SK-MEL-5 (cell line): ENCODE measurements around the gene DTL. TPM values are rescaled to one million over a fixed set of nuclear protein-coding genes. Genes with fewer than 3 reads are reported as not detected.
"Not testable (repeated sequence)": the region's sequence is repeated elsewhere in the genome, so short reads cannot be mapped to it uniquely, and the experiment has no call there.

ENCODE experiments used
- DNase-seq: peaks from one replicate; pipeline ENCODE4 v3.0.0-alpha.2; 2016; ENCODE audit warnings: low read depth, low spot score
- in situ Hi-C: cut with HindIII; loops from 2 replicates; pipeline ENCODE4 v1.10.0; 2016; ENCODE audit warnings: low sequenced_read_pairs, high pct_unique_total_duplicates, low pct_unique_long_range_greater_than_20kb
- polyA plus RNA-seq, 2 experiments: library from polyadenylated mRNA; depleted of rRNA; stranded (reverse); fragments of >200 nt; gene quantifications; 2 replicates each; pipeline ENCODE4 v1.2.3, GENCODE V29; 2015
- total RNA-seq: library from RNA; depleted of rRNA; stranded (reverse); fragments of >200 nt; shearing (Covaris generic); gene quantifications from 2 replicates; pipeline ENCODE4 v1.2.3, GENCODE V29; 2014; rRNA removed

Gene DTL
- total RNA-seq = 25.6 and 36.5 TPM in 2 replicates
- 20.5 and 27.9 TPM in 2 replicates for polyA plus RNA-seq (2015; cell fraction: cytosol; rRNA removed)
- polyA plus RNA-seq (2015; cell fraction: nucleus; rRNA removed) = 25.2 and 26.2 TPM in 2 replicates

GRCh38 chr1:212035123-212035834, at the start of gene DTL, which contains the start of gene INTS7:
Gene DTL, plus strand, starts transcription at chr1:212035748. Its CDS starts 143 bp downstream, at chr1:212035891.
Gene INTS7, minus strand, starts transcription at chr1:212035557. Its CDS starts 120 bp downstream, at chr1:212035437.
- in situ Hi-C loops = no loop called here
- DNase-seq = peak; percentile 99

GRCh38 chr1:211986628-211987254, 48.8 kb upstream of the DTL start:
- in situ Hi-C loops = no loop called here
- no peak for DNase-seq

- no peak for DNase-seq
- in situ Hi-C loops = no loop called here
Observed at GRCh38 chr1:211991695-211992094, 43.9 kb upstream of the DTL start.

DNA sequence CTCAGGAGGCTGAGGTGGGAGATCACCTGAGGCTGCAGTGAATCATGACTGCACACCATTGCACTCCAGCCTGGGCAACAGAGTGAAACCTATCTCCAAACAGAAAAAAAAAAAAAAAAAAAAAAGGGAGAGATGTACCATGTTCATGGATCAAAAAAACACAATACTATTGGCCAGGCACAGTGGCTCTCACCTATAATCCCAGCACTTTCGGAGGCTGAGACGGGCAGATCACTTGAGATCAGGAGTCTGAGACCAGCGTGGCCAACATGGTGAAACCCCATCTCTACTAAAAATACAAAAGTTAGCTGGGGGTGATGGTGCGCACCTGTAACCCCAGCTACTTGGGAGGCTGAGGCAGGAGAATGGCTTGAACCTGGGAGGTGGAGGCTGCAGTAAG, 38.1 kb upstream of the DTL start:
- in situ Hi-C loops, DNase-seq: not testable (repeated sequence)

- no peak for DNase-seq
- in situ Hi-C loops = no loop called here
Observed at GRCh38 chr1:212002536-212002935, 33.0 kb upstream of the DTL start.

DNA sequence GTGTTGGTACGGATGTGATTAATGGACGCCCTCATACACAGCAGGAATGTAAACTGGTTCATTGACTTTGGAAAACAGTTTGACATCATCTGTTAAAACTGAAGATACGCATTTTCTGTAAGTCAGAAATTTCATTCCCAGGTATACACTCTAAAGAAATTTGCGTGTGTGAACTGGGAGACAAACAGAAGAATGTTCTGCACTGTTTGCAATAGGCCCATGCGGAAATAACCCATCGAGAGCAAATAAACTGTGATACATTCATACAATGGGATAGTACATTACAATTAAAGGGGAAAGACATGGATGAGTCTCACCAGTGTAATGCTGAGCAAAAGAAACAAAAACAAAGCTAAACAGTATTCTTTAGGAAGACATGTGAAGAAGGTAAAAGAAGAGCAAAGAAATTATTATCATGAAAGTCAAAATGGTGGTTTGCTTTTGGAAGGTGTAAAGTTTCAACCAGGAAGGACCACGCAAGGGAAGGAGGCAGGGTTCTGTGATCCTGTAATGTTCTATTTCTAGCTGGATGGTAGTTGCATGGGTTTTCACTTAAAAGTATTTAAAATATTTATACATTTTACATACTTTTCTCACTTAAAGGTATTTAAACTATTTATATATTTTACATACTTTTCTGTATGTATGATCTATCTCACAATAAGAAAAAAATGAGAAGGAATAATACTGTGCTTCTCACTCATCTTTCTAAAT, 30.5 kb upstream of the DTL start:
- in situ Hi-C loops = no loop called here
- no peak for DNase-seq

DNA sequence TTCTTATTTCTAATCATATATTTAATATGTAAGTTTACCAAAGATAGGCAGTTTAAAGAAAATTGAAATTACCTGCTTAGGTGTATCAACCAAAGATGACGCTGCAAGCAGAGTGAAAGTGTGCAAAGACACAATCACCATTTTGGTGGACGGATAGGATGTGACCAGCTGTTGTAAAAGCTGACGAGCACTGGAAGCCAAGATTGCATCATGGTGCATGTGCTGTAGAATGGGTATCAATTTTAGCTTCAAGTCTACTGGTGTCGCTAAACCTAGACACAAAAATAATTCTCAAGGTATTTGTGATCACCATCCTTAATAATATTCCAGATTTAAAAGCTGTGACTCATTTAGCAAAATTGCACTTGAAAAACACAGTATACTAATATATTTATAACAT, 28.4 kb upstream of the DTL start:
- in situ Hi-C loops = no loop called here
- DNase-seq = no peak

DNA sequence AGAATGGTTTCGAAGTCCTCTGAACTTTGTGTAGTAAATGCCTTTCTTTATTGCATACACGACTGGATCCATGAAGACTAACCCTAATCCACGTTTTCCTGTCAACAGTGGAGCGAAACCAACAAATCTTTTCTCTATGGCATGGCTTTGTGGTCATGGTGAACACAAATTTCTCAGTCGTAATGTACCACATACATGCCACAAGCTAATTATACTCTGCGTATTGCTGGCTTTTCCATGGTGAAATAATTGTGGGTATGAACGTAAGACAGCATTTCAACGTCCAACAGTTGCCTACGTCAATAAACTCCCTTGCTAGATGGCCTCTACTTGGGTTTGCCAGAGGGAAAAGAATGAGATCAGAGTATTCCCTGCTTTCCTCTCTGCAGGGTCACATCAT, 27.7 kb upstream of the DTL start:
- in situ Hi-C loops = no loop called here

DNA sequence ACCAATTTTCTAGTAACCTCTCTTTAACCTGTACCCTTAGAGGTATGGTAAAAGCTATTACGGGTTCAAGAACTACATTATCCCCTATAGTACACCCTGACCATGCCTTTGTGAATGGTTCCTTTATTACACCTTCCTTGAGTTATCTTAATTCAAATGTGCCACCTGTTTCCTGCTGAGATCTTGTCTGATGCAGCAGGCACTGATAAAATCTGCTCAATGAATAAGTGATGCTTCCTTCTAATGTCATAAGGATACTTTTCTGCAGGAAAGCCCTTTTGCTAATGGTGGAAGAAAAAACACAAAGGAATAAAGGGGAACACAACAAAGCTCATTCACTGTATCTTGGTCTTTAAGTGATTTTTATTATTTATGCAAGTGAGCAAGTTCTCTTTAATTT, 26.0 kb upstream of the DTL start:
- no peak for DNase-seq
- in situ Hi-C loops = no loop called here

More for the DNA sequence above, 27.7 kb upstream of the DTL start:
- DNase-seq = no peak

DNA sequence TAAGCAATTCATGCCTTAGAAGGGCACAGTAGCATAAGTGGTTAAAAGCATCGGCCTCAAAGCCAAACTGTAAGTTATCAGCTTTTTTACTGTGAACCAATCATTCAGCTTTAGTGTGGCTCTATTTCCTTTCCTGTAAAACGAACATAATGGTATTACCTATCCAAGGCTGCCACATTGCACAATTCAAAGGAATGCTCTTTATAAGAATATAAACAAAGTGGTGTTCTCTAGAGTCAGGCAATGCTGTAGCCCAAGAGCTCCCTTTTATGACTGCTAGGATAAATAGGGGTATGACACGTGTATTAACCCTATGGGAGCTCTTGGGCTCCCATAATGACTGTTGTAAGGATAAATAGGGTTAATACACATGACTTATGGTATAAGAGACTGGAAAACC, 25.5 kb upstream of the DTL start:
- no peak for DNase-seq
- in situ Hi-C loops = no loop called here

- peak; percentile 82 for DNase-seq
- in situ Hi-C loops = no loop called here
Observed at GRCh38 chr1:212012034-212012740, 23.4 kb upstream of the DTL start.

GRCh38 chr1:212013672-212014071, 21.9 kb upstream of the DTL start:
- DNase-seq = no peak
- in situ Hi-C loops = no loop called here

DNA sequence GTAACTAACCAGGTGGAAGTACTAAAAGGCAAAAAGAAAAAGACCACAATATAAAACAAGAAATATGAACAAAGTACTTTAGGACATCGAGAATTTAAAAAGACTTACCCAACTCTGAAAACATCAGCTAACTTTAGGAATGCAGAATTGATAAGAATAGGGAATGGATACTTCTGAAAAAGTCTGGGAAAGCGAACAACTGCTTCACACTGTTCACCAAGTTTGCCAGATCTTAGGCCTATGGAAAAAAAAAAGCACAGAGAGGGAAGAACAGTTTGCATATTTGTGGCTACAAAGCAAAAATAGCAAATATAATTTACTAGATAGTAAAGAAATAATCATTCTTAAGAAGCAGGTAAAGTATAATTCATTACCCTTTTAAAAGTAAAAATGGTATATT, 14.6 kb upstream of the DTL start:
- no peak for DNase-seq
- in situ Hi-C loops = no loop called here

DNA sequence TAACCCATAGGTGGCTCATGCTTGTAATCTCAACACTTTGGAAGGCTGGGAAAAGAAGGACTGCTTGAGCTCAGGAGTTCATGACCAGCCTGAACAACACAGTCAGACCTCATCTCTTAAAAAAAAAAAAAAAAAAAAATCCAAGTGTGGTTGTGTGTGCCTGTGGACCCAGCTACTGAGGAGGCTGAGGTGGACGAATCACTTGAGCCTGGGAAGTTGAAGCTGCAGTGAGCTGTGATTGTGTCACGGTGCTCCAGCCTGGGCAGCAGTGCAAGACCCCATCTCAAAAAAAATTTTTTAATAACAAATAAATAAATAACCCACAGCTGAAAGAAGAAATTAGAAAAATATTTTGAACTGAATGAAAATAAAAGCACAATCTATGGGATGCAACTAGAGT, 14.0 kb upstream of the DTL start:
- DNase-seq = no peak
- in situ Hi-C loops = no loop called here

- in situ Hi-C loops, DNase-seq: not testable (repeated sequence)
Observed at GRCh38 chr1:212022908-212023307, 12.6 kb upstream of the DTL start.

DNA sequence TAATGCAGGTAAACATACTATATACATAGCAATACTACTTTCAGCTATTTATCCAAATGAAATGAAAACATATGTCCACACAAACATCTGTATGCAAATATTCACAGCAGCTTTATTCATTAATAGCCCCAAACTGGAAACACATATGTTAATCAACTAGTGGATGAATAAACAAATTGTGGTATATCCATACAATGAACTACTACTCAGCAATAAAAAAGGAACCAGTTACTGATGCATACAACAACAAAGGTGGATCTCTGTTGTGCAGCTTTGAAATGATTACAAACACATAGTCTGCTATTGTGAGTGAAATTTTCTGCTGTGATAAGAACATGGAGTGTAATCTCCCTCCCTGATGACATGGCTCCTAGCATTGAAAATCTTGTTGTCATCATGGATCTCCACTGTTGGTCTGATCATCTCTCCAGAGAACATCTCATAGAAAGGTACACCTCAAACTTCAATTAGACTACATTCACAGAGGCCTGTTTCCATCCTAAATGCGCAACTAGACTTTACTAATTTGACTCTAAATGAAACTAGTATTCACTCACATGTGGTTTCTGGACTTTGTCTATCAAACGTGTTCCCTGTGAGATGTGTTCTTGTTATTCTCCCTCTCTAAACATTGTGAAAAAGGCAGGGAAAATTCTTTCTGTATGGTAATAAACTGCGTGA, 10.9 kb upstream of the DTL start:
- DNase-seq = no peak
- in situ Hi-C loops = no loop called here

- in situ Hi-C loops, DNase-seq: not testable (repeated sequence)
Observed at GRCh38 chr1:212027727-212028126, 7.8 kb upstream of the DTL start.
